Left lobe of liver (tissue), 2 donors: ENCODE data around the gene NAV1. TPM values are rescaled to one million over a fixed set of nuclear protein-coding genes. Genes with fewer than 3 reads are reported as not detected.

ENCODE experiments used
- ATAC-seq: fragments of 200-7000 bp; cut with Tn5 transposase; one replicate; pipeline ENCODE4 v1.9.1; 2020; ENCODE audit warnings: mild to moderate bottlenecking, moderate library complexity
- DNase-seq: peaks from one replicate; pipeline ENCODE4 v3.0.0-alpha.2; 2020; ENCODE audit warnings: low spot score
- total RNA-seq: library from RNA; stranded (reverse); gene quantifications from one replicate; pipeline ENCODE4 v1.2.1, GENCODE V29; 2021
- donor health status: DM: no; HTN: no; CAD: no; lungs with moderate emphysema.
- donor health status: DM: no; HTN: yes; CAD: no.

Gene NAV1
- total RNA-seq, 1 donor from 2014 or later = 4.6 TPM

DNA sequence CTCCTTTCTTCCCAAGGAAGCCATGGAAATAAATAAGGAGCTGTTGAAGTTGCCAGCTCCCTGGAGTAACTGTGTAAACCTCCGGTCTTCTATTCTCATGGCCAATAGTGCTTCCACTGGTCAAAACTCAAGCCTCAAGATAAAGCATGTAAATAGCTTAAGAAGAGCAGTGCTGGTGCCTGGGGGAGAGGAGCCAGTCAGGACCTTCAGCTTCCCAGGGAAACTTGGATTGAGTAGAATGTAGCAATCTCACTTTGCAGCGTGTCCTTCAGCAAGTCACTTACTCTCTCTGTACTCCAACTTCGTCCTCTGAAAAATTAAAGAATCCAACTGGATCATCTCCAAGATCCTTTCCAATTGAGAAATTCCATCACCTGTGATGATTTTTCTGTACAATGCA is 44.7 kb downstream of the NAV1 start:
- ATAC-seq (no peak), DNase-seq (no peak)

DNA sequence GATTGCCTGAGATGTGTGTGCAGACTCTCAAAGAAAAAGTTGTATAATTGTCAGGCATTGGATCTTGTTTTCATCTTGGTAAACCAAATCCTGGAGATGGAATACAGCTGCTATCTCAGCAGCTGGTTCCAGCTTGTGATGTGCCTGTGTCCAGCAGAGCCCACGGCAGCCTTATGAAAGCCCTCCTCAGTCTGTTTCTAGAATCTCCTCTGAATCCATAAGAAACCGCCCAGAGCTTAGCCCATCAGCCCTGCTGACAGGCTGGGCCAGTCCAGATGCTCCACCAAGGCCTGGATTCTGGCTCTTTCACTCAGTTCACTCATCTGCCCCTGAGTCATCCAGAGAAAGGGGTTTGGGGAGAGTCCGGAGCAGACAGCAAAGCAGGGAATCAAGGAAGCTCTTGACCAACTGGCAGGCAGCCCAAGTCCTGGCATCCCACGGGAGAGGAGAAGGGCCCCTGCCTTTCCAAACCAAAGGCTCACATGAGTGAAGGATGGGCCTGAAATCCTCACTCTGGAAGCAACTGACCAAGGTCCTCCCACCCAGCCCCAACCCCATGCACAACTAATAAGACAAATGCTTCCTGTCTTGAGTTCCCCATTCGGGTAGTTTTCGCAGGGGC is 45.7 kb downstream of the NAV1 start:
- no peak for ATAC-seq

DNA sequence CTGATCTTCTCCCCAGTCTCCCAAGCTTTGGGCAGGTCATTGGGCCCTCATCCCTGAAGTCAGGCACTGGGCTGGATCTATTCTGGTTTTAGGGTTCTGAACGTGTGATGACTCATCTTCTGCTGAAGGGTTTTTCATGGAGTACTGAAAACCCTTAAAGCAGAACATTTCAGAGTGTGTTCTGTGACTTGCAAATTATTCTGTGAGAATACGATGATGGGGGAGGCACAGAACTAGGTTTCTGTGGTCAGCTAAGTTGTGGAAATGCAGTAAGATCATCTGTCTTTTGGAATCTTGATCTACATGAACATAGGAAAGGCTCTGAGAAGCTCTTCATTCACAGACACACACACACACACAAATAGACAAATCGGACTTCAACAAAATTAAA is 46.2 kb downstream of the NAV1 start:
- DNase-seq (no peak), ATAC-seq (no peak)

More for the DNA sequence above, 45.7 kb downstream of the NAV1 start:
- no peak for DNase-seq

DNA sequence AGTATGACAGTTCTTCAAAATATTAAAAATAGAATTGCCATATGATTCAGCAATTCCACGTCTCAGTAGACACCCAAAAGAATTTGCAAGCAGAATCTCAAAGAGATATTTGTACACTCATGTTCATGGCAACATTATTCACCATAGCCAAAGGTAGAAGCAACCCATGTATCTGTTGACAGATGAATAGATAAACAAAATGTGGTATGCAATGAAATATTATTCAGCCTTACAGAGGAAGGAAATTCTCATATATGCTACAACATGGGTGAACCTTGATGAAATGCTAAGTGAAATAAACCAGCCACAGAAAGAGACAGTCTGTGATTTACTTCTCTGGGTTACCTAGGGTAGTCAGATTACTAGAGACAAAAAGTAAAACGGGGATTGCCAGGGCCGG is 47.0 kb downstream of the NAV1 start:
- DNase-seq (no peak), ATAC-seq (no peak)

GRCh38 chr1:201586806-201587205 is 47.9 kb downstream of the NAV1 start:
- DNase-seq = no peak
- no peak for ATAC-seq

GRCh38 chr1:201587729-201588128 is 48.8 kb downstream of the NAV1 start:
- no peak for DNase-seq
- no peak for ATAC-seq

Other genes with a start within 250 kb of the NAV1 start
- 0.33 TPM for gene TNNT2, start 161.4 kb upstream of the NAV1 start, total RNA-seq
- gene LAD1, start 139.8 kb upstream of the NAV1 start, total RNA-seq = 27.8 TPM
- not detected for gene TNNI1, start 117.4 kb upstream of the NAV1 start, total RNA-seq
- 1.8 TPM for gene PHLDA3, start 69.9 kb upstream of the NAV1 start, total RNA-seq
- gene CSRP1, start 32.0 kb upstream of the NAV1 start, total RNA-seq = 67.7 TPM